ENCODE results near the gene TRMT61A.

DNA sequence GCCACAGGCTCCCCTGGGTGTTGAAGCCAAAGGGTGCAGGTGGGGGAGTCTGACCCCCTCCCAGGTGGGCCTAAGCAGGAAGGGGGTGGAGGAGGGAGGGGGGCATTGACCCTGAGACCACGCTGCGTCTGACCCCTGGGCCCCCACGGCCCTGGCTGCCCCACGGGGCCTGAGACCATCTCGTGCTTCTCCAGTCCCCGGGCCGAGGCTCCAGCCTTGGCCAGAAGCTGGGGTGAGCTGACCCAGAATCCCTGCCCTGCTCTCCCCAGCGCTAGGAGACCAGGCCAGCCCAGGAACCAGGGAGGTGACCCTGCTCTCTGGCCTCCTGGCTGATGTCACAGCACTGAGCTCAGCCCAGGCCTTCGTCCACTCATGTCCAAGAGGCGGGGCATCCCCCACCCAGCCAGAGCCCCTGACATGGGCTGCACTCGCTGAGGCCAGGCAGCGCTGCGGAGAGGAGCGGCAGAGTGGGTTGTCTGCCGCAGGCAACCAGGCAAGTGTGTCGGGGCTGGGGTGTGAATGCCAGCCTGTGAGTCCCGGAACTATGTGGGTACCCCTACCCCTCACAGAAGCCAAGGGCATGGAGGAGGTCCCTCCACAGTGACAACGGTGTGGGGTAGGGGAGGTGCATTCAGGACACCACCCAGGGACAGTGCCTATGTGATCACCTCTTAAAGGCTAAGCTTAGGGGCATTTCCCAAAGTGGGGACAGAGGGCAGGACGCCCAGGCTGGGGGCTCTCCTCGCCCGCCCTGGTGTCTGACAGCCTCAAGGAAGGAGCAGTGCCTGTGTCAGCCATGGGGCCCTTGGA lies 6.3 kb downstream of the TRMT61A start:
- TF ChIP-seq POLR2AphosphoS5 (IDR thresholded peaks at IDR 0.05; ENCODE audit: low read depth, low read length) = no peak
- TF ChIP-seq, protein P1, sequence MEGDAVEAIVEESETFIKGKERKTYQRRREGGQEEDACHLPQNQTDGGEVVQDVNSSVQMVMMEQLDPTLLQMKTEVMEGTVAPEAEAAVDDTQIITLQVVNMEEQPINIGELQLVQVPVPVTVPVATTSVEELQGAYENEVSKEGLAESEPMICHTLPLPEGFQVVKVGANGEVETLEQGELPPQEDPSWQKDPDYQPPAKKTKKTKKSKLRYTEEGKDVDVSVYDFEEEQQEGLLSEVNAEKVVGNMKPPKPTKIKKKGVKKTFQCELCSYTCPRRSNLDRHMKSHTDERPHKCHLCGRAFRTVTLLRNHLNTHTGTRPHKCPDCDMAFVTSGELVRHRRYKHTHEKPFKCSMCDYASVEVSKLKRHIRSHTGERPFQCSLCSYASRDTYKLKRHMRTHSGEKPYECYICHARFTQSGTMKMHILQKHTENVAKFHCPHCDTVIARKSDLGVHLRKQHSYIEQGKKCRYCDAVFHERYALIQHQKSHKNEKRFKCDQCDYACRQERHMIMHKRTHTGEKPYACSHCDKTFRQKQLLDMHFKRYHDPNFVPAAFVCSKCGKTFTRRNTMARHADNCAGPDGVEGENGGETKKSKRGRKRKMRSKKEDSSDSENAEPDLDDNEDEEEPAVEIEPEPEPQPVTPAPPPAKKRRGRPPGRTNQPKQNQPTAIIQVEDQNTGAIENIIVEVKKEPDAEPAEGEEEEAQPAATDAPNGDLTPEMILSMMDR (IDR thresholded peaks at IDR 0.05) = no peak
- TF ChIP-seq, protein P2, sequence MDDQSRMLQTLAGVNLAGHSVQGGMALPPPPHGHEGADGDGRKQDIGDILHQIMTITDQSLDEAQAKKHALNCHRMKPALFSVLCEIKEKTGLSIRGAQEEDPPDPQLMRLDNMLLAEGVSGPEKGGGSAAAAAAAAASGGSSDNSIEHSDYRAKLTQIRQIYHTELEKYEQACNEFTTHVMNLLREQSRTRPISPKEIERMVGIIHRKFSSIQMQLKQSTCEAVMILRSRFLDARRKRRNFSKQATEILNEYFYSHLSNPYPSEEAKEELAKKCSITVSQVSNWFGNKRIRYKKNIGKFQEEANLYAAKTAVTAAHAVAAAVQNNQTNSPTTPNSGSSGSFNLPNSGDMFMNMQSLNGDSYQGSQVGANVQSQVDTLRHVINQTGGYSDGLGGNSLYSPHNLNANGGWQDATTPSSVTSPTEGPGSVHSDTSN (IDR thresholded peaks at IDR 0.05) = no peak
- TF ChIP-seq EP300 (IDR thresholded peaks at IDR 0.05; ENCODE audit: borderline replicate concordance in 1 of 2, low read depth in 1 of 2, low read length in 1 of 2) = no peak
- TF ChIP-seq CHD2 (IDR thresholded peaks at IDR 0.05; ENCODE audit: low read length, partially characterized antibody) = no peak
- TF ChIP-seq JUND (IDR thresholded peaks at IDR 0.05) = no peak
- no peak for TF ChIP-seq MEF2A (IDR thresholded peaks at IDR 0.05; ENCODE audit: borderline replicate concordance, low read depth)
- no peak for TF ChIP-seq TCF12 (IDR thresholded peaks at IDR 0.05)
- no peak for TF ChIP-seq EZH2phosphoT487 (IDR thresholded peaks at IDR 0.05; ENCODE audit: borderline replicate concordance, low read depth)
- TF ChIP-seq, protein P3, sequence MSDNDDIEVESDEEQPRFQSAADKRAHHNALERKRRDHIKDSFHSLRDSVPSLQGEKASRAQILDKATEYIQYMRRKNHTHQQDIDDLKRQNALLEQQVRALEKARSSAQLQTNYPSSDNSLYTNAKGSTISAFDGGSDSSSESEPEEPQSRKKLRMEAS (IDR thresholded peaks at IDR 0.05; ENCODE audit: low read depth) = no peak
- TF ChIP-seq RAD21 (IDR thresholded peaks at IDR 0.05; ENCODE audit: low read length) = no peak
- TF ChIP-seq RCOR1 (IDR thresholded peaks at IDR 0.05; ENCODE audit: low read length) = no peak

All from SK-N-SH (cell line).